Measurements from ENCODE around the gene VMP1. TPM values are rescaled to one million over a fixed set of nuclear protein-coding genes. Genes with fewer than 3 reads are reported as not detected.

Gene VMP1
- total and polyA plus RNA-seq, 12 donors, result 20.5 to 98.9 (median 50.6) TPM

- no peaks in the 10 kb centered on the region for H3K9me3 ChIP-seq
- intact Hi-C loops (cut with DNase I), result no loop called here
- peaks cover 0 to 7% (median 0%) of the 10 kb centered on the region in 9 donors for H3K4me1 ChIP-seq
- H3K27ac ChIP-seq, result no peak overlapping the region
- 48 to 76% methylated on average over 2 of the region's 2 CpGs for WGBS, 2 donors
- H3K4me3 ChIP-seq, result no peak overlapping the region
- no peak for TF ChIP-seq CTCF (IDR thresholded peaks at IDR 0.05)
- H3K27me3 ChIP-seq, result no peaks in the 10 kb centered on the region
- DNase-seq (no peak), ATAC-seq (no peak)
- H3K36me3 ChIP-seq, result peaks cover 0 to 100% (median 97%) of the 10 kb centered on the region in 9 donors
Observed at GRCh38 chr17:59678918-59679317, 28.5 kb upstream of the VMP1 start.

- 74% methylated on average over 4 of the region's 4 CpGs for WGBS, 2 donors
- no peak overlapping the region for H3K27ac ChIP-seq
- H3K27me3 ChIP-seq, result no peaks in the 10 kb centered on the region
- no peaks in the 10 kb centered on the region for H3K4me1 ChIP-seq
- ATAC-seq (no peak), DNase-seq (no peak)
- no peak overlapping the region for H3K4me3 ChIP-seq
- peaks cover 0 to 100% (median 96%) of the 10 kb centered on the region in 9 donors for H3K36me3 ChIP-seq
- intact Hi-C loops (cut with DNase I), result loop anchor here in 1 of 10 donors (5.0 kb wide), 1 partner anchor 392 kb away; no protein-coding TSS in a partner anchor
- H3K9me3 ChIP-seq, result no peaks in the 10 kb centered on the region
- TF ChIP-seq CTCF (IDR thresholded peaks at IDR 0.05), result no peak
Observed at GRCh38 chr17:59680314-59680713, 27.1 kb upstream of the VMP1 start.

DNA sequence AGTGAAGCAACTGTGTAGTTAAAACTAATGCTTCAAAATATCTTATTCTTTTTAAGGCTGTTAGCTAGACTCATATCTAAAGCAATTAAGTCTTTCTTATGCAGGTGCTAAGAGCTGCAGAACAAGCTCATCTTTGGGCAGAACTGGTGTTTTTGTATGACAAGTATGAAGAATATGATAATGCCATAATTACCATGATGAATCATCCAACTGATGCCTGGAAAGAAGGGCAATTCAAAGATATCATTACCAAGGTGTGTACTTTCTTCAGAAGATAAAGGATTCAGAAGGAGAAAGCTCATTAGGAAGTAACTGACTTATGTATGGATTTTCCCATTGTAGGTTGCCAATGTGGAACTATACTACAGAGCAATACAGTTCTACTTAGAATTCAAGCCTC is 24.2 kb upstream of the VMP1 start:
- no peak for DNase-seq
- Histone ChIP-seq H3K27me3 (no peaks in the 10 kb centered on the region), H3K4me3 (no peak overlapping the region), H3K36me3 (peaks cover 0 to 100% (median 88%) of the 10 kb centered on the region in 9 donors), H3K27ac (no peak overlapping the region), H3K4me1 (peaks cover 0 to 9% (median 0%) of the 10 kb centered on the region in 9 donors), H3K9me3 (no peaks in the 10 kb centered on the region)
- TF ChIP-seq CTCF (IDR thresholded peaks at IDR 0.05), result no peak
- ATAC-seq, result no peak
- intact Hi-C loops (cut with DNase I), result loop anchor here in 1 of 10 donors (5.0 kb wide), 1 partner anchor 389 kb away; no protein-coding TSS in a partner anchor

GRCh38 chr17:59684967-59685366 is 22.5 kb upstream of the VMP1 start:
- Histone ChIP-seq H3K4me3 (no peak overlapping the region), H3K4me1 (peaks cover 0 to 18% (median 0%) of the 10 kb centered on the region in 9 donors), H3K9me3 (no peaks in the 10 kb centered on the region), H3K36me3 (peaks cover 0 to 100% (median 81%) of the 10 kb centered on the region in 9 donors), H3K27me3 (no peaks in the 10 kb centered on the region), H3K27ac (no peak overlapping the region)
- DNase-seq (no peak), ATAC-seq (no peak)
- intact Hi-C loops (cut with DNase I), result loop anchor here in 3 of 10 donors (5.0 kb wide), 2 partner anchors 38 to 387 kb away; no protein-coding TSS in a partner anchor
- no peak for TF ChIP-seq CTCF (IDR thresholded peaks at IDR 0.05)
- 73 to 78% methylated on average over 6 of the region's 6 CpGs for WGBS, 2 donors
